GM20431 (cell line): ENCODE results near the gene POLR3C.
"Not testable (repeated sequence)": the region's sequence is repeated elsewhere in the genome, so short reads cannot be mapped to it uniquely, and the experiment has no call there.

Experiments
- in situ Hi-C: fragments of 300-500 bp; cut with MseI, MboI; formaldehyde crosslinking; loops from one replicate; pipeline ENCODE4 v1.15.0; 2020; ENCODE audit warnings: low sequenced_read_pairs; ENCODE audit not compliant: unreplicated experiment

Gene POLR3C

DNA sequence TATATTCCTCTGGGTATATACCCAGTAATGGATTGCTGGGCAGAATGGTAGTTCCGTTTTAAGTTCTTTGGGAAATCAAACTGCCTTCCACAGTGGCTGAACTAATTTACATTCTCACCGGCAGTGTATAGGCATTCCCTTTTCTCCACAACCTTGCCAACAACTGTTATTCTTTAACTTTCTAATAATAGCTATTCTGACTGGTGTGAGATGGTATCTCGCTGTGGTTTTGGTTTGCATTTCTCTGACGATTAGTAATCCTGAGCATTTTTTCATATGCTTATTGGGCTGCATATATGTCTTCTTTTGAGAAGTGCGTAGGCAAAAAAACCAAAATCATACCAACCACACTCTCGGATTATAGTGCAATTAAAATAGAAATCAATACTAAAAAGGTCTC is 5.9 kb upstream of the POLR3C start:
- in situ Hi-C loops = not testable (repeated sequence)

DNA sequence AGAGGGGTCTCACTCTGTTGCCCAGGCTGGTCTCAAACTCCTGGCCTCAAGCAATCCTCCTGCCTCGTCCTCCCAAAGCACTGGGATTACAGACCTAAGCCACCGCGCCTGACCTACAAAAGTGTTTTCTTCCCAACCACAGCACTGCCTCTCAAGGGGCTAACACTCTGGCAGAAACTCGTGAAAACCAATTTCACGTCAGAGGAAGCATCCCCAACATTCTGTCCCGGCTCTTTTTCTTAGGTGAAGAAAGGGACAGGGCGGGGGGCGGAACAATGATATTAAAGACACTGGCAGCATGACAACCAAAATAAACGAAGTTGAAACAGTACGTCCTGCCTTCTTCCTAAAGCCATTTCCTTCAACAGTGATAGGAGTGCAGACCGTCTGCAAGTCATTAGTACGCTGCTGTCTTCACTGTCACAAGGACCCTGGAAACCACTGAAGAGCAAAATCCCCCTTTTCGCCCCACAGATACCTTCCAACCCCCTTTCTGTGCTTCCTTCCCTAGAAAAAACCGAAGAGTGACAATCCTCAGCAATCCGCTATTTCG is 1.1 kb upstream of the POLR3C start:
- in situ Hi-C loops = not testable (repeated sequence)

DNA sequence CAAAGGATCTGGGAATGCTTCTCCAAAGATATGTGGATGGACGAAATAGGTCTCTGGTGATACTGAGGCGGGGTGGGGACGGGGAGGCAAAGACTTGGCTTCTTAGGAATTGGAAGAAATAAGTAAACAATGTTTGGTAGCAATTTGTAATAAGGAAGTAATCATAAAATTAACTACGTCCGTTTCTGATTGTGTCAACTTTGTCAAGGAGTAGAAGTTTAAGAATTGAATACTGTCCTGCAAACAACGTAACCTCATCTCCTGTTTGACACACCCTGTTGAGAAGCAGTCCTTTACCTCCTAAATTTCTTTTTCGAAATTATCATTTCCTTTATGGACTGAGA is 471 bp downstream of the POLR3C start:
- in situ Hi-C loops = no loop called here

- in situ Hi-C loops = no loop called here
Observed at GRCh38 chr1:145826030-145826429, 2.0 kb downstream of the POLR3C start.

- in situ Hi-C loops = no loop called here
Observed at GRCh38 chr1:145827966-145828365, 4.0 kb downstream of the POLR3C start.

DNA sequence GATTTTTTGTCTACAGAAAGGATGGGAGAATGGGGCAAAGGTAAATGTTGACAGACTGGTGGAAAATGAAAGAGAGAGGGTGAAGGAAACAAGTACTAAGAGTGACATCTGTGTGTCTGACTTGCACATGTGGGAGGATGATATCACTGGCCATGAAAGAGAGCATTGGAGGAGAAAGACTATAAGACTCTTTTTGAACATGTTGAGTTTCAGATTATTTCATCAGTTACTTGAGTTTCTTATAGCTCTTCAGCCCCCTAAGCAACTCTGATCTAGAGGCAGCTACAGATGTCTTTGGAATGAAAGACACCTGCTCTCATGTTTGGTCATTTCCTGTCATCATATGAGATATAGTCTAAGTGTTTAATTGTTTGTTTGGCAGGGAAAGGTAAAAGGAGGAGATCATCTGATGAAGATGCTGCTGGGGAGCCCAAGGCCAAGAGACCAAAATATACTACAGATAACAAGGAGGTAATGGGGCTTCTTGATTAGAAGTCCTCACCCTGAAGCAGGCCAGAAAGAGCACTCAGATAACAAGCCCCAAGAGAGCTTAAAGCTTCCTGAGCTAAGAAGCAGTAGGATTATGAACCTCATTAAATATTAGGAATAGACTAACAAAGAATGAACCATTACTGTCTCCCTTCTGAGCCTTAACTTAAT is 4.5 kb downstream of the POLR3C start:
- in situ Hi-C loops = no loop called here

- in situ Hi-C loops = not testable (repeated sequence)
Observed at GRCh38 chr1:145830810-145831209, 6.8 kb downstream of the POLR3C start.

DNA sequence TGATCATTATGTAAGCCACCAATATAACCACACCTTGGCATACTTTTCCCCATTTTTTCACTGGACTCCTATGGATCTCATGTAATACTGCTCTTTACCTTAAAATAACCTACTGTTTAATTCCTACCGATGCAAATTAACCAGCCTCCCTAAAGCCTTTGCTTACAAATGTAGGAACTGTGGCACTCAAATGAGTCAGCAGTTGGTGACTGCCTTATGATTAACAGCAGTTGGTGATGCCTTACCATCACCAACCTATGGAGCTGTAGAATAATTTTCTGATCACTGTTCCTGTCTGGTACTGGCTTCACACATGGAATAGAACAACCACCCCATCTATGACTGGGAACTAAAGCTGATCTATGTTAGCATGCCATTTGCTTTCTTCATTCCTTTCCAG is 13.7 kb downstream of the POLR3C start:
- in situ Hi-C loops = no loop called here

DNA sequence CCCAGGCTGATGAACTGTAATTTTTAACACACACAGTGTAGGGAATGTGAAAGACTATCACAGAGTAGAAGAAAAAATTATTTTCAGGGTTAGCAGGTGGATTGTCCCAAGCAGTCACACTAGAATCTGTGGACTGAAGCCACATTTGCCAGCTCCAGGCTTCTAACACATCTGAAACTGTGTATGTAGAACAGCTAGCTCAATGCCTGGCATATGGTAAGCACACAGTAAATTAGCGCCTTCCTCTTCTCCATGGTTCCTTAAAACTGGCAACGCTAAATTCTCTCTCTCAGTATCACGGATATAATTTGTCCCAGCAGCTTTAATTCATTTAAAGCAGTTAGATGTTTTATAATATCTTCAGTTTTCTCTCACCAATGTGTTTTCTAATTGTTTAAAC is 19.0 kb downstream of the POLR3C start:
- in situ Hi-C loops = no loop called here

GRCh38 chr1:145845144-145845513 is 21.1 kb downstream of the POLR3C start:
- in situ Hi-C loops = no loop called here

GRCh38 chr1:145845514-145846161 is 21.6 kb downstream of the POLR3C start, which contains the start of gene NUDT17:
TSS of gene NUDT17 (plus strand) at chr1:145845630. CDS start at chr1:145845641, 11 bp downstream.
- in situ Hi-C loops = no loop called here

- in situ Hi-C loops = no loop called here
Observed at GRCh38 chr1:145846201-145846612, 22.2 kb downstream of the POLR3C start.

DNA sequence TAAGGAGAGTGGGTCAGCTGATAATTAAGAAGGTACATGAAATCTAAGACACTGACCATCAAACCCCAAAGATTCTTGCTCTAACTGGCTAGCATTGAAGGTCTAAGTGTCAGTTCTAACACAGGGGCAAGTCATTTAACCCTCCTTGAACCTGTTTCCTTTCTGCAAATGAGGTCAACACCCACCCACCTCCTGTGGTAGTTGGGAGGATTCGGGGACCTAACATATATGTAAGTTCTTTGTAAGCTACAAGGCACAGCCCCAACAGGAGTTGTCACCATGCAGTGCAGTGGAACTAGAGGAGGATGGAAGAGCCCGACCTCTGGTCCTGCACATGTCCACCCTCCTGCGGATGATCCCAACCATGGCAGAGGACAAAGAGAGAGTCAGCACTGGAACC is 23.8 kb downstream of the POLR3C start:
- in situ Hi-C loops = no loop called here

DNA sequence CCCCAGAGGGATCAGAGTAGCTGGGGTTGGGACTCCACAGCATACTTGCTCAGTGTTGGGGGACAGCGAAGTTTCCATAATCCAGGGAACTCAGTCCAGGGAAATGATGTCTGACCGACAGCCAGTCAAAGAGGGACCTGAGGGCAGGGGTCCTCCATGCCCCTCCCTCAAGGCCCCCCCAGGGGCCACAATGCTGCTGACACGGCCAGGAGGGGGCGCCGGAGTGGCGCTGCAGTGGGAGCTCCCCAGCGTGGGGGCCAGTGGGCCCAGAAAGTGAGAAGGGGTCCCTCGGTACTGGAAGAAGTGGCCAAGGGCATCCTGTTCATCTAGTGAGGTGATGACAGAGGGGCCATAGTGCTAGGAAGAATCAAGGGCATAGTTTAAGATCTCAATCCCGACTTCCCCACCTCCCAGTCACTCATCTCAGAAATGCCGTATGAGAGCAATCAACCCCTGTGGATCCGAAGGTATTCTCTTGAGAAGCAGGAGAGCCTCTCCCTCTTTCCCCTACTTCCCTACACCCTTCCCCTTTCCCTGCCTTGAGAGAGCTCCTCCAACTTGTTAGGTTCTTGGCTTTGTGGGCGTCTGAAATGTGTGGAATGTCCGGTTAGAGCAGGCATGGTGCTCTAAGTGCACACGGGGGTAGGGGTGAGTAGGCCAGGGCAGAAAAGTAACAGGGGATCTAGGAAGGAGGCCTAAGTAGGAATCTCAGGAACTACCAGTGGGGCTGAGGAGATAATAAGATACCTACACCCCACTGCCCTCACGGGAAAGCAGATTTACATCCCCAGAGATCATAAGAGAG is 25.6 kb downstream of the POLR3C start:
- in situ Hi-C loops = loop anchor here (10.0 kb wide), 1 partner anchor 165 kb away; no protein-coding TSS in a partner anchor

DNA sequence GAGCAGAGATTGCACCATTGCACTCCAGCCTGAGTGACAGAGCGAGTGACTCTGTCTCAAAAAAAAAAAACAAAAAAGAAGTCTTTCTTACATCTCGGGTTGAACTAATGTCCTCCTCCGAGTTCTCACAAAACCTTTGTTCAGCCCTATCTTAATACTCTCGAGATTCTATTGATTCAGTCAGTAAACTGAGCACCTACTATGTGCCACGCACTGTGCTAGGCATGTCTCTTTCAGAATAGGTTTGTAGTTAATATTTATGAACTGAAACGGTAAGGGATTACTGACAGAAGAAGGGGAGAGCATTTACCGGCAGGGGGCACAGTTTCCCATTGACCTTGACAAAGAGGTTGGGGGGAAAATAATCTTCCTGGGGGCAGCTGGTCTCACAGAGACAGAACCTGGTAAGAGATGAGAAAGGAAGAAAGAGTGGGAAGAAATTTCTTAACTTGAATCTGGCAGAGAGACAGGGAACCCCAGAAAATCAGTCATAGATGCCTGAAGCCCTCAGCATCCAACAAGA is 31.5 kb downstream of the POLR3C start:
- in situ Hi-C loops = loop anchor here (10.0 kb wide), 1 partner anchor 159 kb away; no protein-coding TSS in a partner anchor

DNA sequence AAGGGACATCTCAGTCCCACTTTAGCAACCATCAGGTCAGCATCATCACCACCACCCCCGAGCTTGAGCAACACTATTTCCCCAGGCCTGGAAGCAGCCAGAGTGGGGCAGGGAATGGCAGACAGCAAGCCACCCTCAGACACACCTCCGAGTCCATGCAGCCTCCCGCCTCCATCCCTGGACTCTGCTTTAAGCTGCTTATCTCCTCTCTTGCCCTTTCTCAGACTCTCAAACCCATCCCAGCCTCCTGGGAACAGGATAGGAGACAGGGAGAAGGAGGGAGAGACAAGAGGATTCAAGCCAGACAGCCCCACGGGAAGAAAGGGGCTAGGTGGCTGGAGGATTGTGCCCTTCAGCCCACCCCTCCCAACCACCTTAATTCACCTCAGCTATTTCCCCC is 33.2 kb downstream of the POLR3C start:
- in situ Hi-C loops = loop anchor here (10.0 kb wide), 1 partner anchor 158 kb away; no protein-coding TSS in a partner anchor

DNA sequence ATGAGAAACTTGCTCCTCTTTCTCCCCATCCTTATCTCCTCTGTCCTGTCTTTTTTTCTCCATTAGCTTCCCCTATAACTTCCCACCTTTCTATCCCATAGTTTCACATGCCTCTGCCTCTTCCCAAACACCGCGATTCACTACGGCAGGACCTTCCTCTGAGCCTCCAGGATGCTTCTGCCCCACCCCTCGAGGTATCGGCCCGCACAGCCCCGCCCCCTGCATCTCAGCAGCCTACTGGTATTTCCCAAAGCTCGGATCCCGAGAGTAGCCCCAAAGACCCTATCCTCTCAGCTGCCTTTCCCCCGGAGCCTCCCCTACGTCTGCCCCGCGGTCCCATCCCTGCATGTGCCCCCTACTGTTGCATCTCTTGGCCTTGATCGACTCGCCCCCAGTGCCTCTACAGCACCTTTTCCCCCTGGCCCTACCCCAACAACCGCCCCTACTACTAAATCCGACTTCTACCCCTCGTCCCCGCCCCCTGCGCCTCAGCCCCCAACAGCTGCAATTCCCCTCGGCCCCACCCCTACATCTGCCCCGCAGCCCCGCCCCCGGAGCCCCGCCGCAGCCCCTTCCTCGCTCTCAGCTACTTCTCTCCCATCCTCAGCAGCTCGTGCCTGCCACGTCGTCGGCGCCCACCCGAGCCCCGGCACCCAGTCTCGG is 34.4 kb downstream of the POLR3C start:
- in situ Hi-C loops = loop anchor here (10.0 kb wide), 1 partner anchor 156 kb away; no protein-coding TSS in a partner anchor

GRCh38 chr1:145858901-145859490 is 35.0 kb downstream of the POLR3C start, which contains the start of gene PIAS3:
TSS of gene PIAS3 (minus strand) at chr1:145859081. CDS start at chr1:145858990, 91 bp downstream.
- in situ Hi-C loops = loop anchor here (10.0 kb wide), 1 partner anchor 156 kb away; no protein-coding TSS in a partner anchor

DNA sequence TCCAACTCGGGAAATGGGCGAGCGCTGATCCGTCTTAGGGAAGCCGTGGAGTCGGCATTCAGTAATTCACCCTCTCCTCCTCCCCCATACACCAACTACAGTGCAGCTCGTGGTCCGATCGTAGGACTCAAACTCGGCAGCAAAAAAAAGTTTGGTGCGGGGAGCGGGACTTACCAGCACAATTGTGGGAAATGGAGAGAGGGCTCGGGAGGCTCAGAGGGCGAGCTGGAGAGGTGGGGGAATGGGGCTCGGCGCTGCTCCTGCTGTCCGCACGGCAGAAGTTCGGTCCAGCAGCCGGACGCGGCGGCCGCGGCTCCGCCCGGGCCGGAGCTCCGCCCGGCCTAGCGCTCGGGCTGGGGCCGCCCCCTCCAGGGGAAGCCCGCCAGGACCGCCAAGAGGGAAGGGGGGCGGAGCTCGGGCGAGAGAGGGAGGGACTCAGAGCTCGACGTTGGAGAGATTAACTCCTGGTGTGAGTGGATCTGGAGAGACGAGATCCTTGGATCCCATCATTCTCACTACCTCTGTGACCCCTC is 35.6 kb downstream of the POLR3C start:
- in situ Hi-C loops = loop anchor here (10.0 kb wide), 1 partner anchor 155 kb away; no protein-coding TSS in a partner anchor
